ENCODE measurements around the gene MPL. TPM values are rescaled to one million over a fixed set of nuclear protein-coding genes. Genes with fewer than 3 reads are reported as not detected.

The MPL gene
- total RNA-seq, 1 donor = not detected

- H3K27ac ChIP-seq (ENCODE audit: low read depth, low read length) = peak within 1 kb of the TSS; percentile 89
- H3K4me2 ChIP-seq (ENCODE audit: insufficient read depth, low read length) = peak within 1 kb of the TSS; percentile 97
- peak; percentile 97 for DNase-seq (ENCODE audit: insufficient read length, low spot score, missing footprints)
- peaks cover 32% of the 10 kb centered on the region for H4K20me1 ChIP-seq (ENCODE audit: insufficient read depth, low read length)
- peak within 1 kb of the TSS; percentile 98 for H2AFZ ChIP-seq (ENCODE audit: low read length)
- no peaks in the 10 kb centered on the region for H3K27me3 ChIP-seq (ENCODE audit: insufficient read depth, low read length)
- peaks cover 33% of the 10 kb centered on the region for H3K36me3 ChIP-seq (ENCODE audit: insufficient read depth, low read length)
- TF ChIP-seq CTCF (IDR thresholded peaks at IDR 0.05; ENCODE audit: extremely low read depth, low read depth, low read length) = no peak
- peak within 1 kb of the TSS; percentile 95 for H3K4me3 ChIP-seq (ENCODE audit: insufficient read depth, low read length)
- H3K79me2 ChIP-seq (ENCODE audit: insufficient read depth, low read length) = peaks cover 80% of the 10 kb centered on the region
- H3K4me1 ChIP-seq (ENCODE audit: insufficient read depth, low read length) = peaks cover 21% of the 10 kb centered on the region
- H3K9me3 ChIP-seq (ENCODE audit: low read depth, low read length) = no peaks in the 10 kb centered on the region
Measured at GRCh38 chr1:43389326-43390313, 52.0 kb downstream of the MPL start, which contains the start of the genes MED8 and SZT2. Gene MED8 (minus strand): TSS chr1:43389800. CDS start chr1:43389764, 36 bp downstream. Gene SZT2 (plus strand): TSS chr1:43389899. CDS start chr1:43389969, 70 bp downstream.

DNA sequence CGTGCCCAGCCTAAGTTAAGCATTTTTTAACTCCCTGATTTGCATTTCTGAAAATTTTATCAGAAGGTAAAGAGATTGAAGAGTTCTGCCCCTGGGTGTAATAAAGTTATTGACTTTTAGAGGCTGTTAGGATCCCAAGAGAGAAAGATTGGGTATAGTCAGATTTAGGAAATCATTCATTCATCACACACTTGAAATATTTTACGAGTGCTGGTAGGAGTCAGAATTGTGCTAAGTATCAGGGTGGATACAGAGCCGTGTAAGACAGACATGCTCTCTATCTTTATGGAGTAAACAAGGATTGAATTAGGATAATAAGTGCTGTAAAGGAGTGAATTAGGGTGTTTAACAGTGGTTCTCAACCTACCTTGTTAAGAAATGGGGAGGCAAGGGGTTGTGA, 55.1 kb downstream of the MPL start:
- Histone ChIP-seq H4K20me1 (ENCODE audit: insufficient read depth, low read length) (peaks cover 13% of the 10 kb centered on the region), H3K4me3 (ENCODE audit: insufficient read depth, low read length) (no peak overlapping the region), H3K36me3 (ENCODE audit: insufficient read depth, low read length) (peaks cover 6% of the 10 kb centered on the region), H3K79me2 (ENCODE audit: insufficient read depth, low read length) (peaks cover 90% of the 10 kb centered on the region), H3K27ac (ENCODE audit: low read depth, low read length) (no peak overlapping the region), H3K9me3 (ENCODE audit: low read depth, low read length) (no peaks in the 10 kb centered on the region), H3K4me2 (ENCODE audit: insufficient read depth, low read length) (no peak overlapping the region), H2AFZ (ENCODE audit: low read length) (no peak overlapping the region), H3K4me1 (ENCODE audit: insufficient read depth, low read length) (peaks cover 20% of the 10 kb centered on the region), H3K27me3 (ENCODE audit: insufficient read depth, low read length) (no peaks in the 10 kb centered on the region)
- TF ChIP-seq CTCF (IDR thresholded peaks at IDR 0.05; ENCODE audit: extremely low read depth, low read depth, low read length) = no peak
- DNase-seq (ENCODE audit: insufficient read length, low spot score, missing footprints) = no peak

GRCh38 chr1:43395523-43395922, 57.9 kb downstream of the MPL start:
- H3K79me2 ChIP-seq (ENCODE audit: insufficient read depth, low read length) = peaks cover 81% of the 10 kb centered on the region
- no peak overlapping the region for H3K27ac ChIP-seq (ENCODE audit: low read depth, low read length)
- H4K20me1 ChIP-seq (ENCODE audit: insufficient read depth, low read length) = no peaks in the 10 kb centered on the region
- H3K4me2 ChIP-seq (ENCODE audit: insufficient read depth, low read length) = no peak overlapping the region
- TF ChIP-seq CTCF (IDR thresholded peaks at IDR 0.05; ENCODE audit: extremely low read depth, low read depth, low read length) = no peak
- H2AFZ ChIP-seq (ENCODE audit: low read length) = no peak overlapping the region
- no peaks in the 10 kb centered on the region for H3K9me3 ChIP-seq (ENCODE audit: low read depth, low read length)
- peaks cover 5% of the 10 kb centered on the region for H3K4me1 ChIP-seq (ENCODE audit: insufficient read depth, low read length)
- DNase-seq (ENCODE audit: insufficient read length, low spot score, missing footprints) = no peak
- H3K27me3 ChIP-seq (ENCODE audit: insufficient read depth, low read length) = no peaks in the 10 kb centered on the region
- peaks cover 11% of the 10 kb centered on the region for H3K36me3 ChIP-seq (ENCODE audit: insufficient read depth, low read length)
- H3K4me3 ChIP-seq (ENCODE audit: insufficient read depth, low read length) = no peak overlapping the region

DNA sequence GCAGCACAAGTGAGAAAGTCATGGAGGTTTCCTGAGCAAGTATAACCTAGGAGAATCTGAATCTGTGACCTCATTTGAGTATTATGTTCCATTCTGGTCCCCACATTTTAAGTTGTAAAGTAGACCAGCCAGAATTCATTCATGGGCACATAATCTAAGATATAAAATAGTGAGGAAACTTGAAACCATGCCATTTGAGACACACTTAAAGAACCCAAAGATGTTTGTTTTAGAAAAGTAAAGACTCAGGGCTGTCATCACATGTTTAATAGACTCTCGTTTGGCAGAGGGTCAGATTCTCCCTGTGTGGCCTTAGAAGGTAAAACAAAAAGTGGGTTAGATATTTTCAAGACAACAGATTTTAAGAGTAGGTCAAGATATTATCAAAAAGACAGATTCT, 58.4 kb downstream of the MPL start:
- Histone ChIP-seq H2AFZ (ENCODE audit: low read length) (no peak overlapping the region), H3K4me3 (ENCODE audit: insufficient read depth, low read length) (no peak overlapping the region), H3K4me2 (ENCODE audit: insufficient read depth, low read length) (no peak overlapping the region), H3K4me1 (ENCODE audit: insufficient read depth, low read length) (no peaks in the 10 kb centered on the region), H3K27ac (ENCODE audit: low read depth, low read length) (no peak overlapping the region), H4K20me1 (ENCODE audit: insufficient read depth, low read length) (no peaks in the 10 kb centered on the region), H3K36me3 (ENCODE audit: insufficient read depth, low read length) (peaks cover 11% of the 10 kb centered on the region), H3K79me2 (ENCODE audit: insufficient read depth, low read length) (peaks cover 79% of the 10 kb centered on the region), H3K9me3 (ENCODE audit: low read depth, low read length) (no peaks in the 10 kb centered on the region), H3K27me3 (ENCODE audit: insufficient read depth, low read length) (no peaks in the 10 kb centered on the region)
- no peak for TF ChIP-seq CTCF (IDR thresholded peaks at IDR 0.05; ENCODE audit: extremely low read depth, low read depth, low read length)
- no peak for DNase-seq (ENCODE audit: insufficient read length, low spot score, missing footprints)
